ENCODE measurements around the gene DYNLT5.
A peak's percentile ranks its signal among the peaks of the same experiment; 100 is the strongest.

DYNLT5 gene

DNA sequence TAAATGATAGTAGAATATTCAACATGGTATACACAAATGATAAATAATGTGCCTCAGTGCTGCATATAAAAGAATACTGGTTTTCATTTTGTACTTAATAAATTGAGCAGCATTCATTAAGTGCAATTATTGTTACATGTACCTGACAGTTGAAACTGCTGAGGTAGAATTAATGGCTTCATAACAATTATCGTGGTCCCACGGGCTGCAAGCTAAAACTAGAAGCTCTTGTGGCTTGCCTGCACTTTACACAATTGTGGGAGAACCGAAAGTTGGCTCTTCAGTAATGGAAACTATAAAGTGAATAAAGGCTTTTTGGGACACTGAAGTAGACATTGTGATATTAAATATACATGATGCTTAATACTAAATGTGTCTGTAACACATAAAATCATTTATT is 25.6 kb downstream of the DYNLT5 start:
- 0 out of 2 replicates have a peak overlapping the region, but pooled peaks have one; percentile 12 for H3K27ac ChIP-seq (ENCODE audit: extremely low read depth, low read depth, low read length)
- no peak overlapping the region for H3K4me3 ChIP-seq (ENCODE audit: low read depth, low read length)
- peaks cover 10% of the 10 kb centered on the region for H3K4me1 ChIP-seq (ENCODE audit: control insufficient read depth, insufficient read depth, low read length)
- CTCF ChIA-PET = interaction anchor here (0.7 to 1.0 kb wide), 2 partner anchors 13 to 19 kb away, joined by 3 read pairs; no protein-coding TSS in a partner anchor
- H3K9me3 ChIP-seq (ENCODE audit: control insufficient read depth, insufficient read depth, low read depth, low read length) = no peaks in the 10 kb centered on the region
- POLR2A ChIA-PET = no interaction called here
- TF ChIP-seq ZNF610 (tag by site-specific recombination; IDR thresholded peaks at IDR 0.05; ENCODE audit: borderline replicate concordance) (no peak), MEIS1 (CRISPR knock-in tag; IDR thresholded peaks at IDR 0.05; ENCODE audit: borderline replicate concordance) (no peak), ZNF37A (tag by site-specific recombination; IDR thresholded peaks at IDR 0.05) (no peak), ZNF792 (tag by site-specific recombination; IDR thresholded peaks at IDR 0.05) (no peak)
- TF ChIP-seq, protein P1, sequence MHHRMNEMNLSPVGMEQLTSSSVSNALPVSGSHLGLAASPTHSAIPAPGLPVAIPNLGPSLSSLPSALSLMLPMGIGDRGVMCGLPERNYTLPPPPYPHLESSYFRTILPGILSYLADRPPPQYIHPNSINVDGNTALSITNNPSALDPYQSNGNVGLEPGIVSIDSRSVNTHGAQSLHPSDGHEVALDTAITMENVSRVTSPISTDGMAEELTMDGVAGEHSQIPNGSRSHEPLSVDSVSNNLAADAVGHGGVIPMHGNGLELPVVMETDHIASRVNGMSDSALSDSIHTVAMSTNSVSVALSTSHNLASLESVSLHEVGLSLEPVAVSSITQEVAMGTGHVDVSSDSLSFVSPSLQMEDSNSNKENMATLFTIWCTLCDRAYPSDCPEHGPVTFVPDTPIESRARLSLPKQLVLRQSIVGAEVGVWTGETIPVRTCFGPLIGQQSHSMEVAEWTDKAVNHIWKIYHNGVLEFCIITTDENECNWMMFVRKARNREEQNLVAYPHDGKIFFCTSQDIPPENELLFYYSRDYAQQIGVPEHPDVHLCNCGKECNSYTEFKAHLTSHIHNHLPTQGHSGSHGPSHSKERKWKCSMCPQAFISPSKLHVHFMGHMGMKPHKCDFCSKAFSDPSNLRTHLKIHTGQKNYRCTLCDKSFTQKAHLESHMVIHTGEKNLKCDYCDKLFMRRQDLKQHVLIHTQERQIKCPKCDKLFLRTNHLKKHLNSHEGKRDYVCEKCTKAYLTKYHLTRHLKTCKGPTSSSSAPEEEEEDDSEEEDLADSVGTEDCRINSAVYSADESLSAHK (tag by site-specific recombination; IDR thresholded peaks at IDR 0.05) = peak; percentile 35; the same call in 1 of the 2 replicates
- TF ChIP-seq, protein P2, sequence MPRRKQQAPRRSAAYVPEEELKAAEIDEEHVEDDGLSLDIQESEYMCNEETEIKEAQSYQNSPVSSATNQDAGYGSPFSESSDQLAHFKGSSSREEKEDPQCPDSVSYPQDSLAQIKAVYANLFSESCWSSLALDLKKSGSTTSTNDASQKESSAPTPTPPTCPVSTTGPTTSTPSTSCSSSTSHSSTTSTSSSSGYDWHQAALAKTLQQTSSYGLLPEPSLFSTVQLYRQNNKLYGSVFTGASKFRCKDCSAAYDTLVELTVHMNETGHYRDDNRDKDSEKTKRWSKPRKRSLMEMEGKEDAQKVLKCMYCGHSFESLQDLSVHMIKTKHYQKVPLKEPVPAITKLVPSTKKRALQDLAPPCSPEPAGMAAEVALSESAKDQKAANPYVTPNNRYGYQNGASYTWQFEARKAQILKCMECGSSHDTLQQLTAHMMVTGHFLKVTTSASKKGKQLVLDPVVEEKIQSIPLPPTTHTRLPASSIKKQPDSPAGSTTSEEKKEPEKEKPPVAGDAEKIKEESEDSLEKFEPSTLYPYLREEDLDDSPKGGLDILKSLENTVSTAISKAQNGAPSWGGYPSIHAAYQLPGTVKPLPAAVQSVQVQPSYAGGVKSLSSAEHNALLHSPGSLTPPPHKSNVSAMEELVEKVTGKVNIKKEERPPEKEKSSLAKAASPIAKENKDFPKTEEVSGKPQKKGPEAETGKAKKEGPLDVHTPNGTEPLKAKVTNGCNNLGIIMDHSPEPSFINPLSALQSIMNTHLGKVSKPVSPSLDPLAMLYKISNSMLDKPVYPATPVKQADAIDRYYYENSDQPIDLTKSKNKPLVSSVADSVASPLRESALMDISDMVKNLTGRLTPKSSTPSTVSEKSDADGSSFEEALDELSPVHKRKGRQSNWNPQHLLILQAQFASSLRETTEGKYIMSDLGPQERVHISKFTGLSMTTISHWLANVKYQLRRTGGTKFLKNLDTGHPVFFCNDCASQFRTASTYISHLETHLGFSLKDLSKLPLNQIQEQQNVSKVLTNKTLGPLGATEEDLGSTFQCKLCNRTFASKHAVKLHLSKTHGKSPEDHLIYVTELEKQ (tag by site-specific recombination; IDR thresholded peaks at IDR 0.05; ENCODE audit: borderline replicate concordance) = no peak
- no peaks in the 10 kb centered on the region for H3K36me3 ChIP-seq (ENCODE audit: control insufficient read depth in 2 of 2, insufficient read depth in 1 of 2, low read length in 2 of 2)

DNA sequence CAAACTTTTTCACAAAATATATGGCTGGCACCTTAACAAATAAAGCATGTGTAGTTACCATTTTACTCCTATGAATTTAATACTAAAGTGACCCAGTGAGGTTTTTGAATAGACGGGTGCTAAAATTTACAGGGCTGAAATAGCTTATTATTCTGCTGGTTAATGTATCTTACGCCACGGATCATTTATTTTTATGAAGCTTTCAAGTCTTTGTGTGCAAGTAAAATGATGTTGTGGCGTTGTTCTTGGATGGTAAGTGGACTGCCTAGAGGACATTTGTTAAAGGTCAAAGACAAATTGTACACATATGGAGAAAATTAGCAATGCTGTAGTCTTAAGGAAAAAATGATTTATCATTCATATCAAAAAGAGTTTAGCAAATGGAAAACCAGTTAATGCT is 26.0 kb downstream of the DYNLT5 start:
- POLR2A ChIA-PET = no interaction called here
- Histone ChIP-seq H3K36me3 (ENCODE audit: control insufficient read depth in 2 of 2, insufficient read depth in 1 of 2, low read length in 2 of 2) (no peaks in the 10 kb centered on the region), H3K4me3 (ENCODE audit: low read depth, low read length) (no peak overlapping the region), H3K27ac (ENCODE audit: extremely low read depth, low read depth, low read length) (no peak overlapping the region), H3K4me1 (ENCODE audit: control insufficient read depth, insufficient read depth, low read length) (peaks cover 10% of the 10 kb centered on the region), H3K9me3 (ENCODE audit: control insufficient read depth, insufficient read depth, low read depth, low read length) (no peaks in the 10 kb centered on the region)
- CTCF ChIA-PET = interaction anchor here (0.6 kb wide), 1 partner anchor 258 kb away, joined by 4 read pairs; no protein-coding TSS in a partner anchor
- TF ChIP-seq SP3 (tag by site-specific recombination; IDR thresholded peaks at IDR 0.05) (no peak), GLIS2 (tag by site-specific recombination; IDR thresholded peaks at IDR 0.05) (no peak), ZNF354C (tag by site-specific recombination; IDR thresholded peaks at IDR 0.05; ENCODE audit: borderline replicate concordance, low read depth) (no peak), ZNF670 (tag by site-specific recombination; IDR thresholded peaks at IDR 0.05; ENCODE audit: low read depth) (no peak), ZNF768 (tag by site-specific recombination; IDR thresholded peaks at IDR 0.05) (no peak), ZBTB17 (tag by site-specific recombination; IDR thresholded peaks at IDR 0.05) (peak; percentile 42; the same call in 1 of the 2 replicates), ZNF2 (tag by site-specific recombination; IDR thresholded peaks at IDR 0.05) (no peak), ZSCAN23 (tag by site-specific recombination; IDR thresholded peaks at IDR 0.05) (no peak), ZNF548 (tag by site-specific recombination; IDR thresholded peaks at IDR 0.05) (no peak), KLF16 (tag by site-specific recombination; IDR thresholded peaks at IDR 0.05) (no peak), ZEB2 (tag by site-specific recombination; IDR thresholded peaks at IDR 0.05) (peak; percentile 74)
- TF ChIP-seq, protein P3, sequence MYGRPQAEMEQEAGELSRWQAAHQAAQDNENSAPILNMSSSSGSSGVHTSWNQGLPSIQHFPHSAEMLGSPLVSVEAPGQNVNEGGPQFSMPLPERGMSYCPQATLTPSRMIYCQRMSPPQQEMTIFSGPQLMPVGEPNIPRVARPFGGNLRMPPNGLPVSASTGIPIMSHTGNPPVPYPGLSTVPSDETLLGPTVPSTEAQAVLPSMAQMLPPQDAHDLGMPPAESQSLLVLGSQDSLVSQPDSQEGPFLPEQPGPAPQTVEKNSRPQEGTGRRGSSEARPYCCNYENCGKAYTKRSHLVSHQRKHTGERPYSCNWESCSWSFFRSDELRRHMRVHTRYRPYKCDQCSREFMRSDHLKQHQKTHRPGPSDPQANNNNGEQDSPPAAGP (tag by site-specific recombination; IDR thresholded peaks at IDR 0.05) = no peak
- TF ChIP-seq, protein P4, sequence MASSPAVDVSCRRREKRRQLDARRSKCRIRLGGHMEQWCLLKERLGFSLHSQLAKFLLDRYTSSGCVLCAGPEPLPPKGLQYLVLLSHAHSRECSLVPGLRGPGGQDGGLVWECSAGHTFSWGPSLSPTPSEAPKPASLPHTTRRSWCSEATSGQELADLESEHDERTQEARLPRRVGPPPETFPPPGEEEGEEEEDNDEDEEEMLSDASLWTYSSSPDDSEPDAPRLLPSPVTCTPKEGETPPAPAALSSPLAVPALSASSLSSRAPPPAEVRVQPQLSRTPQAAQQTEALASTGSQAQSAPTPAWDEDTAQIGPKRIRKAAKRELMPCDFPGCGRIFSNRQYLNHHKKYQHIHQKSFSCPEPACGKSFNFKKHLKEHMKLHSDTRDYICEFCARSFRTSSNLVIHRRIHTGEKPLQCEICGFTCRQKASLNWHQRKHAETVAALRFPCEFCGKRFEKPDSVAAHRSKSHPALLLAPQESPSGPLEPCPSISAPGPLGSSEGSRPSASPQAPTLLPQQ (tag by site-specific recombination; IDR thresholded peaks at IDR 0.05) = no peak
- TF ChIP-seq, protein P5, sequence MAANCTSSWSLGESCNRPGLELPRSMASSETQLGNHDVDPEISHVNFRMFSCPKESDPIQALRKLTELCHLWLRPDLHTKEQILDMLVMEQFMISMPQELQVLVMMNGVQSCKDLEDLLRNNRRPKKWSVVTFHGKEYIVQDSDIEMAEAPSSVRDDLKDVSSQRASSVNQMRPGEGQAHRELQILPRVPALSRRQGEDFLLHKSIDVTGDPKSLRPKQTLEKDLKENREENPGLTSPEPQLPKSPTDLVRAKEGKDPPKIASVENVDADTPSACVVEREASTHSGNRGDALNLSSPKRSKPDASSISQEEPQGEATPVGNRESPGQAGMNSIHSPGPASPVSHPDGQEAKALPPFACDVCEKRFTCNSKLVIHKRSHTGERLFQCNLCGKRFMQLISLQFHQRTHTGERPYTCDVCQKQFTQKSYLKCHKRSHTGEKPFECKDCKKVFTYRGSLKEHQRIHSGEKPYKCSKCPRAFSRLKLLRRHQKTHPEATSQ (tag by site-specific recombination; IDR thresholded peaks at IDR 0.05) = no peak
- TF ChIP-seq, protein P6, sequence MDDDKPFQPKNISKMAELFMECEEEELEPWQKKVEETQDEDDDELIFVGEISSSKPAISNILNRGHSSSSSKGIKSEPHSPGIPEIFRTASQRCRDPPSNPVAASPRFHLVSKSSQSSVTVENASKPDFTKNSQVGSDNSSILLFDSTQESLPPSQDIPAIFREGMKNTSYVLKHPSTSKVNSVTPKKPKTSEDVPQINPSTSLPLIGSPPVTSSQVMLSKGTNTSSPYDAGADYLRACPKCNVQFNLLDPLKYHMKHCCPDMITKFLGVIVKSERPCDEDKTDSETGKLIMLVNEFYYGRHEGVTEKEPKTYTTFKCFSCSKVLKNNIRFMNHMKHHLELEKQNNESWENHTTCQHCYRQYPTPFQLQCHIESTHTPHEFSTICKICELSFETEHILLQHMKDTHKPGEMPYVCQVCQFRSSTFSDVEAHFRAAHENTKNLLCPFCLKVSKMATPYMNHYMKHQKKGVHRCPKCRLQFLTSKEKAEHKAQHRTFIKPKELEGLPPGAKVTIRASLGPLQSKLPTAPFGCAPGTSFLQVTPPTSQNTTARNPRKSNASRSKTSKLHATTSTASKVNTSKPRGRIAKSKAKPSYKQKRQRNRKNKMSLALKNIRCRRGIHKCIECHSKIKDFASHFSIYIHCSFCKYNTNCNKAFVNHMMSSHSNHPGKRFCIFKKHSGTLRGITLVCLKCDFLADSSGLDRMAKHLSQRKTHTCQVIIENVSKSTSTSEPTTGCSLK (tag by site-specific recombination; IDR thresholded peaks at IDR 0.05) = no peak

All from HEK293 (cell line).